Stimulated activated CD8-positive, alpha-beta memory T cell treated with anti-CD3 and anti-CD28 coated beads, Interleukin-4, amount 100 ng/mL, for 1 hour (primary cell): Measurements from ENCODE around the gene TMEM176B.
"Not testable (repeated sequence)": the region's sequence is repeated elsewhere in the genome, so short reads cannot be mapped to it uniquely, and the experiment has no call there.

Experiments used
- DNase-seq, 2 donors: peaks; one replicate each; pipeline ENCODE4 v3.0.0-alpha.2; 2020; ENCODE audit warnings: low read depth in 2 of 2, low spot score in 1 of 2

The TMEM176B gene

GRCh38 chr7:150823484-150824126 is 23.4 kb upstream of the TMEM176B start:
- DNase-seq: no peak

- DNase-seq: no peak
Observed at GRCh38 chr7:150823043-150823442, 22.9 kb upstream of the TMEM176B start.

DNA sequence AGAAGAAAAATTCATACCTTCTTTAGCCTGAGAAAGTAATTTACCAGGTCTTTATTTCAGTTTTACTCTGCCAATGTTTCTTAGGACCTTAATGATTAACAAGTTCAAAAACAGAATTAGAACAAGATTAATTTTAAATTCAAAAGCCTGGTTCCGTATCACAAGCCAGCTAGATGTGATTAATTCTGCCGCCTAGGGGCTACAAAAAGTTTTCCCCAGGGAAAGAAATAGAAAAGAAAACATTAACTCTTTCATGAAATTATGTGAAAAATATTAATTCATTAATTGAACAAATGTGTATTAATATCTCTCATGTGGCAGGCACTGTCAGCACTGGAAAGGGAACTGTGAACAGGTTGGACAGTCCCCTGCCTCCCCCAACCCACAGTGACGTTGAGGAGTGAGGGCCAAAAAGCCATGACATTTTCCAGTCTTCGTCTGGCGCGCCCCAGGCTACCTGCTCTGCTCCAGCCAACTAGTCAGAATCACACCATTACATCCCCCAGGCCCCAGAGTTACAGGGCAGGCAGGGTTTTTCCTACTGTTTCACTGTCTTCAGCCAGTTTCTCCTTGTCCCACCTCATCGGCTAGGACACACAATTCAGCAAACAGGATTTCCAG is 20.5 kb upstream of the TMEM176B start:
- DNase-seq: no peak

DNA sequence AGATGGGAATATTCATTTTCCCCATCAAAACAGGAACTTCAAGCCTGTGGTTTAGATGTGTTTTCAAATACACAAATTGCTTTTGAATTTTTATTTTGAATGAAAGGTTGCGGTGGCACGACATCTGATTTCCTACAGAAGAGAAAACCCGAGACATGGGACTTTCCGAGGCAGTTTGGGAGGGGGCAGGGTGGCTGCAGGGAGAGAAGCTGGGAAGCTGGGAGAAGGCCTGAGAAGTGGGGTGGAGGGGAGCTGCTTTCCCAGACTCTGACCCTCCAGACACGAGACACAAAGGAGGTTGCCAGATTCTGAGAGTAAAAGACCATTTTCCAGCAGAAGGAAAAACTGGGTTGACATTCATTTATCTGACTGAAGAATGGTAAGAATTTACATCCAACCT is 20.0 kb upstream of the TMEM176B start:
- DNase-seq: no peak

- DNase-seq: no peak
Observed at GRCh38 chr7:150818971-150819370, 18.8 kb upstream of the TMEM176B start.

DNA sequence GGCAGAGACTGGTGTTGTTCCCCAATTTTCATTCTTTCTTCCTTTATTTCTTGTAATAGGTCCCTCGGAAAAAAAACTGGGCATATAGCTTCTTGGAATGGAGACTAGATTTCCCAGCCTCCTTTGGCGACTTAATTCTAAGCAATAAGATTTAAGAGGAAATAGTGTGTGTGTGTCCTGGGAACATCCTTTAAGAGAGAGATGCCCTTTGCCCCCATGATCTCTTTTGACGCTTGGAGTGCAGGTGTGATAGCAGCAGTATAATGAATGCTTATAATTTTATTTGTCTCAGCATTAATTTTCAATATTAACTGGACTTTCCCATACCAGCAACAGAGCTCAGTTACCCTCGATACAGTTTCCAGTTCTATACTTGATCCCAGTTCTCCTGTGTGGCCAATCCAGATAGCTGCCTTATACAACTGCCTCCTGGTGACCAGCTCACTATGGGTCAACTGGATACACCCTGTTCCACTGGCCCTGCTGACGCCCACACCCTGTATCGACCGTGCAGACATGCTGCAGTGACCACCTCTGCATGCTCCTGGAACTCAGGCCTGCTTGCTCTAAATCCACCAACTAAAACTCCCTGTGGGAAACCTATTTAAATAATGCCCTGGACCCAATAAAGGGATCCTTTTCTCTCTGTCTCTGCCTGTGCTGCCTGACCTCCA is 14.3 kb upstream of the TMEM176B start:
- no peak for DNase-seq

- DNase-seq: not testable (repeated sequence)
Observed at GRCh38 chr7:150807616-150808438, 7.7 kb upstream of the TMEM176B start.

DNA sequence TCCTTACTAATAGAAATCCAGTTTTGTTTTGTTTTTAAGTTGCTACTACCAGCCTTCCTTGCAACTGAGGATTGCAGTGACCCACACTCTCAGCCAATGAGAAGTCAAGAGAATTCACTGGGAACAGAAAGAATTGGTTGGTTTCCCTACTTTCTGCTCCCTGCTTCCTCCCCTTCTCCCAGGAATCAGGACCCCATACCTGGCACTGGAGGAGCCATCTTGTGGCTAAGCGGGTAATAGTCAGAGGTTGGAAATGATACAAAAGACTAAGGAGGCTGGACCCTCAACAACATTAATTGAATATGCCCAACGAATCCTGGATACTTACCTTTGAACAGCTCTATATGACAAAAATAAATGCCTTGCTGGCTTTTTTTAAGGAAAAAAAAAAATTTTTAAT is 6.7 kb upstream of the TMEM176B start:
- DNase-seq: no peak

- DNase-seq: no peak
Observed at GRCh38 chr7:150806454-150806853, 6.3 kb upstream of the TMEM176B start.

DNA sequence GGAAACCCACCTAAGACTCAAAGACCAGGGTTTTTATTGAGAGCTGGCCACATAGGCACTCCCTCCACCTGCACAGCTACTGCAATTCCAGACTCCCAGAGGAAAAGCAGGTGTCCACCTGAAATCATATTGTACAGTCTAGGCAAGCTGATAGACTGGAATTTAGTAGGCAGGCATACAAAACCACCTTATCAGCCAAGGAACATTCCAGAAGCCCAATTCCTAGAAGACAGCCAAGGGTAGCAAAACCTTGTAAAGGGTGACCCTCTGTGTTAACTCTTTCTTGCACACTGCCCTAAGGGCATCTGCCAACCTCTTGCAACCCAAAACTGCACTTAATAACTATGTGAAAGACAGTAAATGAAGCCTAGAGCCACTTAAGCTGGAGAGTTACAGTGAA is 5.7 kb upstream of the TMEM176B start:
- no peak for DNase-seq

DNA sequence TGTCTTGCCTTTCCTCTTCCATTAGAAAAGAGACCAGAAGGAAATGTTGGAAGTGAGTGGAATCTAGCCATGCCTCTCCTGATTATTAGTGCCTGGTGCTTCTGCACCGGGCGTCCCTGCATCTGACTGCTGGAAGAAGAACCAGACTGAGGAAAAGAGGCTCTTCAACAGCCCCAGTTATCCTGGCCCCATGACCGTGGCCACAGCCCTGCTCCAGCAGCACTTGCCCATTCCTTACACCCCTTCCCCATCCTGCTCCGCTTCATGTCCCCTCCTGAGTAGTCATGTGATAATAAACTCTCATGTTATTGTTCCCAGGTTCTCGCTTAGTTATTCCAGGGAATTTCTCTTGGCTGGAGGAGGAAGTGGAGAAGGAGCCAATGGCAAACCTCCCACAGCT is 4.6 kb upstream of the TMEM176B start:
- no peak for DNase-seq

GRCh38 chr7:150803161-150803860 is 3.1 kb upstream of the TMEM176B start:
- DNase-seq: no peak

GRCh38 chr7:150801946-150802771 is 2.0 kb upstream of the TMEM176B start:
- DNase-seq: no peak

GRCh38 chr7:150801242-150801945 is 1.2 kb upstream of the TMEM176B start:
- DNase-seq: no peak

- no peak for DNase-seq
Observed at GRCh38 chr7:150800581-150801241, 547 bp upstream of the TMEM176B start, which contains the start of gene TMEM176A. TSS of gene TMEM176A (plus strand) at chr7:150800769. CDS start at chr7:150801551, 782 bp downstream.

- DNase-seq: no peak
Observed at GRCh38 chr7:150799156-150799555, 1.0 kb downstream of the TMEM176B start.

GRCh38 chr7:150797661-150798060 is 2.5 kb downstream of the TMEM176B start:
- DNase-seq: no peak

GRCh38 chr7:150793569-150794238 is 6.5 kb downstream of the TMEM176B start:
- no peak for DNase-seq
